Neural cell (in vitro differentiated cells): ENCODE measurements around the gene MVK.

Source experiments
- CTCF ChIP-seq: fragments of 450-650 bp; IDR thresholded peaks from 2 replicates; pipeline ENCODE4 v1.5.1; 2014; ENCODE audit warnings: antibody characterized with exemption, mild to moderate bottlenecking, moderate library complexity; ENCODE audit not compliant: poor library complexity, severe bottlenecking
- EP300 ChIP-seq: fragments of 450-650 bp; conservative IDR thresholded peaks from 2 replicates; pipeline ENCODE4 v1.6.1; 2014; ENCODE audit warnings: antibody characterized with exemption, mild to moderate bottlenecking, moderate library complexity; ENCODE audit not compliant: poor library complexity, severe bottlenecking
- EZH2 ChIP-seq: fragments of 200-600, 300-800 bp; shearing (Covaris generic), sonication (generic); IDR thresholded peaks from 2 replicates; pipeline ENCODE4 v1.6.1; 2014; ENCODE audit warnings: antibody characterized with exemption, low read length, borderline replicate concordance, mild to moderate bottlenecking; ENCODE audit not compliant: insufficient read depth, poor library complexity, severe bottlenecking
- MXI1 ChIP-seq: fragments of 450-650 bp; conservative IDR thresholded peaks from 2 replicates; pipeline ENCODE4 v1.6.1; 2014; ENCODE audit warnings: antibody characterized with exemption, mild to moderate bottlenecking; ENCODE audit not compliant: poor library complexity, severe bottlenecking
- POLR2AphosphoS5 ChIP-seq: IDR thresholded peaks from 2 replicates; pipeline ENCODE4 v1.6.1; 2012
- RAD21 ChIP-seq: fragments of 450-650 bp; conservative IDR thresholded peaks from 2 replicates; pipeline ENCODE4 v1.6.1; 2014; ENCODE audit warnings: antibody characterized with exemption, mild to moderate bottlenecking, moderate library complexity
- REST ChIP-seq: IDR thresholded peaks from 2 replicates; pipeline ENCODE4 v1.6.1; 2012; ENCODE audit warnings: borderline replicate concordance
- SMC3 ChIP-seq: fragments of 450-650 bp; conservative IDR thresholded peaks from 2 replicates; pipeline ENCODE4 v1.6.1; 2014; ENCODE audit warnings: antibody characterized with exemption, mild to moderate bottlenecking, moderate library complexity; ENCODE audit not compliant: poor library complexity
- TAF1 ChIP-seq: IDR thresholded peaks from 2 replicates; pipeline ENCODE4 v1.6.1; 2012; ENCODE audit warnings: low read depth

GRCh38 chr12:109611223-109611622 is 37.6 kb downstream of the MVK start:
- no peak for TF ChIP-seq CTCF
- no peak for TF ChIP-seq REST
- TF ChIP-seq RAD21: no peak
- TF ChIP-seq SMC3: no peak
- no peak for TF ChIP-seq EZH2
- TF ChIP-seq MXI1: no peak
- TF ChIP-seq TAF1: no peak
- TF ChIP-seq POLR2AphosphoS5: no peak
- TF ChIP-seq EP300: no peak
